ENCODE measurements around the gene TAS1R3.

The TAS1R3 gene

DNA sequence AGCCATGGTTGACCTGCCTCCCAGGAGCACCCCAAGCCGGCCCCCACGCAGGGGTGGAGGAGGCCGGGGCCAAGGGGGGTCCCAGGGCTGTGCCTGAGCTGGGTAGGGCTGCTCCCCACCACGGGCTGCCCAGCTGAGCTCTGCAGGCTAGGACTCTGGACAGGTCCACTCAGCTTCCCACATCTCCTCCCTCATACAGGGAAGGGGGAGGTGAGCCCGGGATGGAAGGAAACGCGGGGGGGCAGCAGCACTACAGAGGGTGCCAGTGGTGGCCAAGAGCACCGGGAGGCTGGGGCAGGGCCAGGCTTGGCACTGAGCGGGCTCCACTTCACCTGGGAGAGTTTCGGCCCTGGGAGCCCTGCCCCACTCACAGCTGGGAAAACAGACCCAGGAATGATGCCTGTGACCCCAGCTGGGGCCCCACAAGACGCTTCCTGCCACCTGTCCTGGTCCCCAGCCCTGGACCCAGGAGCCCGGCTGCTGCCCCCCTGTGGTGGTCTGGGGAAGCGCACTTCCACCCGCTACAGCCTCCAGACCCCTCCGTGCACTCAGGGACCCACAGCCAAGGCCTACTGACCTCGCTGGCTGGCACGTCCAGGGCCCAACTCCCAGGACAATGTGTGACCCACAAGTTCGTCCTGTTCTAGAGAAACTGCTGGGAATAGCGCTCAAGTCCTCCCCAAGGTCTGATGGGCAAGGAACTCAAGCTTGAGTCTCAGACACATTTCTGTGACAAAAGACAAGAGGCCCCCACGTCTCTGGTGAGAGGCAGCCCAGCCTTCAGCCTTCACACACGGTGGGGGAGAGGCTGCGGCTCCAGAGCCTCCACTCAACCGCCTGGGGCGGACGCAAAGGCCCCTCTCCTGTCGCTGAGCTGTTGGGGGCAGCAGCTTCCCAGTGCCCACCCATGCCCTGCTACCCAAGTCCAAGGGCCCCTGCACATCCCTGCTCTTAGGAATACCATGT lies 40.9 kb downstream of the TAS1R3 start:
- DNase-seq (ENCODE audit: low read depth), result peak; percentile 59

DNA sequence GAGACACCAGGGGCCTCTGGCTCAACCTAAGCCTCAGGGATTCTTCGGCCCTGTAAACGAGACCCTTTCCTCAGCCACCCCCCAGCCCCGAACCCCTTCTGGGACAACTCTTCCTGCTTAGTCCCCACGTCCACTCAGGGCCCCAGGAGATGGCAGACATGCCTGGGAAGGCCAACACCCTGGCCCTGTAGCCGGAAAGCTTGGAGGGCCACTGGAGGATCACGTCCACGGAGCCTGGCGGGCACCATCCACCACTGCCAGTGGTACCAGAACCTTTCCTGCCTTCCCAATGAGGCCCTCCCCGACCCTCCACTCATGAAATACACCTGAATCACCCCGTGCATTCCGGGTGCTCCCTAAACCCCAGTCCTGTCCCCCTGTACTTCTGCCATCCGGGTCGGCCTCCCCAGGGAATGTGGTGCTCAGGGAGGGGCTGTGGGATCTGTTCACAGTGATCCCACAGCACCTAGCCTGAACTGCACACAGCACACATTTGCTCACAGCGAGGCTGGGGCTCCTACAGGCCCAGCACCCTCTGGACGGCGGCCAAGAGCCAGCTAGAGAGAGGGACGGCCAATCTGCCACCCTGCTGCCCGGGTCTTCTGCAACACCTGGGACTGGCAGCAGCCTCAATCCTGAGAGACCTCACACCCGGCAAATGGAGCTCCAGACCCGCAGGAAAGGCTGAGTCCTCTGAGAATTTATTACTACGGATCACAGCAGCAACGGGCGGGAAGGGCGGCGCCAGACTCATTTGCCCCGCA lies 42.2 kb downstream of the TAS1R3 start:
- DNase-seq (ENCODE audit: low read depth), result no peak

DNA sequence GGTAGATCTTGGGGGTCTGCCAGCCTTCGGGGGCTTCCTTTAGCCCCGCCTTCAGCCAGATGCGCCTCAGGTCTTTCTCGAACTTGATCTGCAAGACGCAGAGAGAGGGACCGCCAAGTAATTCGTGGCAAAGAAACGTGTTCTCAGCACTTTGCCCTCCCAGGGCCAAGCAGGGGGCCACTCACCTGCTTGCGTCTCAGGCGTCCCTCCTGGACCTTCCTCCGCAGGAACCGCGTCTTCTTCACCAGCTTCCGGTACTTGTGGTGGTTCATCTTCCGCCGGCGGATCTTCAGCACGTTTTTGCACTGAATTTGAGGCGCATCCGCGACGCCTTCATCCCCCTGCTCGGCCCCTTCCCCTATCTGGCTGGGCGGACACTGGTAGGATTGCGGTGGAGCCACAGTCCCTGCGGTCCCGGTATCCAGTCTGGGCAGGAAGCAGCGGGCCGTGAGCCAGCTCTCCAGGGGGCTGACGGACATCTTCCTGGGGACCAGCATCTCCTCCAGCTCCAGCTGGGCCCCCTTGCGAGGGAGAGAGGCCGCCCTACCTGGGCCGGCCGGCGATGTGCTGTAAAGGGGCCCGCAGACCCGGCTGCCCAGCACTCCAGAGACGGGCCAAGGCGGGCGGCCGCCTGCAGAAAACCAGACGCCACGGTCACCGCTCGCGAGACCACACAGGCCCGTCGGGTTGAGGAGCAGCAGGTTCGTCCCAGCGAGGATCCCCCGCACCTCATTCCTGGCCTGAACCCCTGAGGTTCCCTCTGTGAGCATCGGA lies 42.9 kb downstream of the TAS1R3 start:
- no peak for DNase-seq (ENCODE audit: low read depth)

DNA sequence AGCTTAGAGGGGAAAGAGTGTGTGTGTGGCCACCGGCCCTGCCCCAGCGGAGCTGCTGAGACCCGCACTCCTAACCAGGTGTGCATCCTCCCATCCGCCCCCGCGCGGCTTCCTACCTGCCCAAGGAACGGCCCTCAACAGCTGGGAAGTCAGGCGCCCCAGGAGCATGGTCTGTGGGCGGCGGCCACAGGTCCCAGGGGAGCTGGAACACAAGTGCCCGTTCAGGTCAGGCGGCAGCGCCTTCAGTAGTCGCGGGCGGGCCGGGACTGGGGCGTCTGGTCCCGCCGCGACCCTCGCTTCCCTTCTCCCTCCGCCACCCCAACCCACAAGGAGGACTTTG lies 43.5 kb downstream of the TAS1R3 start:
- DNase-seq (ENCODE audit: low read depth), result no peak

DNA sequence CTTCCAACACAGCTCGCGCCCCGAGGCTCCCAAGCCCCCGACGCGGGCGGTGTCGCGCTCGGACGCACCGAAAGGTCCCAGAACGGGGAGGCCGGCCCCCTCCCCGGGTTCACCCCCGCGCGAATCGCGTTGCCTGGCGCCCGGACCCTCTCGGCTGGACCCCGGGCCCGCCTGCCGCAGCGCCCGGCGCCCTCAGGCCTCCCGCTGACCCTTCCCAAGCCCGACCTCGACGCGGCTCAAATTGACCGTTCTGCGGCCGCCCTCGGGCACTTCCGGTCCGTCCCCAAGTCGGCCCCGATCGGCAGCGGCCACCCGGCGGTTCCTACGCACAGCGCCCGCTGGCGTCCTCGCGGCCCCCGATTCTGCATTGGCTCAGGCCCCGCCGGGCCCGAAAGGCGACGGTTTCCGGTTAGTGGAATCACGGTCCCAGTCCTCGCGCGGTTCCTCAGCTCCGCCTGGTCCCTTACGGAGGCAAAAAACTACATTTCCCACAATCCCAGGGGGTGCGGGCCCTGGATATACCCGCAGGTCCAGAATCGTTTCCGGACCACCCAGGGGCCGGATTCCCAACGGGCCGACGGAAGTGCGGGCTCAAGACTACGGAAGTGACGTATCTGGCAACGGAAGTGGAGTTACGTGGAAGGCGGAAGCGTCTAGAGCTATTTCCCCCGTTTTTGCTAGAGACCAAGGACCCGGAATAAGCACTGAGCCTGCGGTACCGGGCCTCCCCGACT lies 44.0 kb downstream of the TAS1R3 start, which contains the start of gene AURKAIP1:
Gene AURKAIP1, minus strand, starts transcription at position 279 of the 734 bp plus-strand sequence. CDS start 451 bp downstream, outside the sequence.
- DNase-seq (ENCODE audit: low read depth), result peak; percentile 100

DNA sequence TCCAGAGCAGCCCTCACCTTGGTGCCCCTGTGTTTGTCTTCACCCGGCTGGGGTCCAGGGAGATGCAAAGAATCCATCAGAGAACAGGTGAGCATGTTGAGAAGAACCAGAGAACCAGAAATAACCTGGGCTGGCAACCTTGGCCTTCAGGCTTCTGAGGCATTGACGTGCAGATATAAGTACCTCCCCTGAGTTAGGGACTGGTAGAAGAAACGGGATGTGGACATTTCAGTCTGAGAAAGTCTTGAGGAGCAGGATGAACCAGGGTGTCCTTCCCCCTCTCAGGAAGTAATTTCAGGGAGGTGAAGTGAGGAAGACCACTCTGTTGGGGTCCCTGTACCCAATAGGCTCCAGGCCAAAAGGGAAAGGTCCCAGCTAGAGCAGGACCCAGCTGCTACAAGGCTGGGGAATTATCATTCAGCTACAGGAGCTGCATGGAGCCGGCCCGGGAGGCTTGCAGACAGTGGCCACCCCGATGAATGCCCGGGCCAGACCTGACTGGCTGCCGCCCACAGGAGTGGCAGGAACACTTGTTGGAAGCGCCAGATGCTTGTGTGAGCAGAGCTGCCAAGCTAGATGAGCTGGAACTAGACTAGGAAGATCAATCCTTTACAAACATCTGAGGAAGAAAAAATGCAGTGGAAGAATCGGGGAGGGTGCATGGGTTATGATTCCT lies 45.6 kb downstream of the TAS1R3 start:
- no peak for DNase-seq (ENCODE audit: low read depth)

DNA sequence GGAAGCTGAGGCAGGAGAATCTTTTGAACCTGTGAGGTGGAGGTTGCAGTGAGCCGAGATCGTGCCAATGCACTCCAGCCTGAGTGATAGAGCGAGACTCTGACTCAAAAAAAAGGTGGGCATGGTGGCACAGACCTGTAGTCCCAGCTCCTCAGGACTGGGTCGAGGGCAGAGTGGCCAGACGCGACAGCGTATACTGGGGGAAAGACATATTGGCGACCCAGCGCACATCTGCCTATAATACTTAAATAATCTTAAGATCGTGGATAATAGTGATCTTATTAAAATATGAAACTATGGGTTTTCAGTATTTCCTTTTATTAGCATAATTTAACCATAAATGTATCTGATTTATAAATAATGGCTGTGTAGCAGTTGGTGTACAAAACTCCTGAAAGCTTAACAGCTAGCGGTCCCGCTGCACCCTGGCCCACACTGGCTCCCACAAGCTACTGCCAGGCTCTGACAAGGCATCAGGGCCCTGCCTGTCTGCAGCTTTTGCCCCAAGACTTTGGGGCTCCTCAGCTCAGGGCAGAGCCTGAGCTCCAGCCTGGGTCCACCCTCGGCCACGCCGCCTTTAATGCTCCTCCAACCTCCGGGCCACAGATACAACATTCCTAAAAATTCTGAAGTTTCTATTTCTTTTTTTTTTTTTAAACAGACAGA lies 46.6 kb downstream of the TAS1R3 start:
- no peak for DNase-seq (ENCODE audit: low read depth)

DNA sequence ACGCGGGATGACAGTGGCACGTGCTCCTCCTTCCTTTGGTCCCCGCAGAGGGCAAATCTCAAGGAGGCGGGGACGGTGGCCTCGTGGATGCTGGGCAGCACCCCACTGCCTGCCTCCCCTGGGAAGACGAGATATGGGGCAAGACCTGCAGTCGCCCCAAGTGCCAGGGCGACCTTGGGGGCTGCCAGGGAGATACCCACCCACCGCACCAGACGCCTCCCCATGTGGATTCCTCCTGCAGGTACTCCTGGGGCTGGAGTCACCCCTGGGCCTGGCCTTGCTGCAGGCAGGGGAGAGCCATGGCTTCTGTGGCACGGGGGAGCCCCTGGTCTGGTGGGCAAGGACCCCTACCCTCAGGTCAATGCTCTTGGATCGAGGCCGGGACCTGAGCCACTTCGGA lies 49.8 kb downstream of the TAS1R3 start:
- no peak for DNase-seq (ENCODE audit: low read depth)

DNA sequence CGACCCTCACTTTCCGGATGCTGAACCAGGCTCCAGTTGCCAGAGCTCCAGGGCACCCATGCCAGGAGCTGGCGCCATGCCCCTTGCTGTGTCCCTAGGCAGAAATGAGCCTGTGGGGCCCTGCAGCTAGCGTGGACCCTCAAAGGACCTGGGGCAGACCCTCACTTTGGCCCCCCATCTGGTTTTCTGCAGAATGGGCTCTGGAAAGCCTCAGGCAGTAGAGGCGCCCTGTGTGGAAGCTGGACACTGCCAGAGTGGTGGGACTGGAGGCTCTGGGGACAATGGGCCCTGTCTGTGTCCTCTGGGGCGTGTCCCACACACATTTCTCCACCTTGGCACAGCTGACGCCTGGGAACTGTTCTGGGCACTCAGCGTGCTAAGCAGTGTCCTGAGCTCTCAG lies 50.2 kb downstream of the TAS1R3 start:
- no peak for DNase-seq (ENCODE audit: low read depth)
